IMR-90 (cell line): ENCODE results near the gene SPATA3. TPM values are rescaled to one million over a fixed set of nuclear protein-coding genes. Genes with fewer than 3 reads are reported as not detected.

Experiments
- ATAC-seq: fragments of 200-7000 bp; cut with Tn5 transposase; 2 replicates; pipeline ENCODE4 v1.9.1; 2020; ENCODE audit warnings: low read depth, mild to moderate bottlenecking, moderate library complexity
- BruUV-seq: library from RNA; stranded (reverse); fragments of 400-500 nt; replicated peaks from 2 replicates; lab custom pipeline; 2021; lab: Mats Ljungman, UMichigan
- CTCF ChIA-PET: fragments of 300-600 bp; formaldehyde crosslinking; extraction: SDS; loops from one replicate; lab custom pipeline; 2021; ENCODE audit warnings: antibody characterized with exemption; lab: Yijun Ruan, JAX
- POLR2A ChIA-PET: fragments of 300-600 bp; sonication (Branson Sonifier 250); formaldehyde crosslinking; loops from one replicate; lab custom pipeline; 2022; ENCODE audit warnings: antibody characterized with exemption; ENCODE audit not compliant: unreplicated experiment; lab: Charles Lee
- DNase-seq: peaks from one replicate; pipeline ENCODE4 v3.0.0; 2013
- H2AFZ ChIP-seq: replicated peaks from 2 replicates; pipeline ENCODE3; 2013; ENCODE audit warnings: low read length, mild to moderate bottlenecking; ENCODE audit not compliant: poor library complexity
- H2AK5ac ChIP-seq: 2 replicates; pipeline ENCODE4 v1.6.1; 2013; ENCODE audit warnings: low read depth, low read length, inconsistent platforms
- H2AK9ac ChIP-seq: replicated peaks from 2 replicates; pipeline ENCODE3; 2013; ENCODE audit warnings: mild to moderate bottlenecking, low read depth, low read length, moderate library complexity; ENCODE audit not compliant: poor library complexity
- H2BK120ac ChIP-seq: 2 replicates; pipeline ENCODE4 v1.6.1; 2013; ENCODE audit warnings: low read depth, low read length, inconsistent platforms
- H2BK15ac ChIP-seq: 3 replicates; pipeline ENCODE4 v1.6.1; 2013; ENCODE audit warnings: low read depth, low read length, inconsistent platforms
- H2BK20ac ChIP-seq: 2 replicates; pipeline ENCODE4 v1.6.1; 2013; ENCODE audit warnings: low read depth, mild to moderate bottlenecking, inconsistent platforms, low read length, moderate library complexity
- H2BK5ac ChIP-seq: 2 replicates; pipeline ENCODE4 v1.6.1; 2013; ENCODE audit warnings: mild to moderate bottlenecking, low read depth, low read length, inconsistent platforms; ENCODE audit not compliant: poor library complexity, severe bottlenecking
- H3K14ac ChIP-seq: replicated peaks from 2 replicates; pipeline ENCODE4 v1.6.1; 2013; ENCODE audit warnings: low read depth, low read length, inconsistent platforms
- H3K18ac ChIP-seq: 2 replicates; pipeline ENCODE4 v1.6.1; 2013; ENCODE audit warnings: low read depth, low read length, control low read depth
- H3K23ac ChIP-seq: 2 replicates; pipeline ENCODE4 v1.6.1; 2013; ENCODE audit warnings: low read depth, low read length, inconsistent platforms
- H3K27ac ChIP-seq: 2 replicates; pipeline ENCODE4 v1.5.1; 2013; ENCODE audit warnings: mild to moderate bottlenecking, control low read depth, low read length; ENCODE audit not compliant: insufficient read depth
- H3K27me3 ChIP-seq: 2 replicates; pipeline ENCODE4 v1.6.1; 2013; ENCODE audit warnings: low read length; ENCODE audit not compliant: control insufficient read depth, insufficient read depth
- H3K36me3 ChIP-seq: 2 replicates; pipeline ENCODE4 v1.6.1; 2013; ENCODE audit warnings: low read length, mixed read lengths; ENCODE audit not compliant: control insufficient read depth, insufficient read depth
- H3K4ac ChIP-seq: 2 replicates; pipeline ENCODE4 v1.6.1; 2013; ENCODE audit warnings: low read depth, low read length, inconsistent platforms
- H3K4me1 ChIP-seq: 2 replicates; pipeline ENCODE4 v1.6.1; 2013; ENCODE audit warnings: low read length, mixed read lengths; ENCODE audit not compliant: control insufficient read depth, insufficient read depth
- H3K4me2 ChIP-seq: 2 replicates; pipeline ENCODE4 v1.6.1; 2013; ENCODE audit warnings: low read depth, mild to moderate bottlenecking, control low read depth, low read length, moderate library complexity
- H3K4me3 ChIP-seq: 2 replicates; pipeline ENCODE4 v1.5.1; 2013; ENCODE audit warnings: low read depth, mild to moderate bottlenecking, control low read depth, low read length, moderate library complexity; ENCODE audit not compliant: insufficient read depth
- H3K56ac ChIP-seq: 2 replicates; pipeline ENCODE4 v1.6.1; 2013; ENCODE audit warnings: low read length, inconsistent platforms; ENCODE audit not compliant: insufficient read depth; ENCODE audit errors: extremely low read depth
- H3K79me1 ChIP-seq, 2 experiments: 2 replicates each; pipeline ENCODE4 v1.6.1; 2013; ENCODE audit warnings: low read length in 2 of 2, inconsistent platforms in 1 of 2, low read depth in 1 of 2
- H3K9ac ChIP-seq: 2 replicates; pipeline ENCODE4 v1.6.1; 2013; ENCODE audit warnings: low read depth, low read length, control low read depth
- H3K9me1 ChIP-seq: 2 replicates; pipeline ENCODE4 v1.6.1; 2013; ENCODE audit warnings: low read length, inconsistent platforms; ENCODE audit not compliant: insufficient read depth
- H3K9me3 ChIP-seq: 2 replicates; pipeline ENCODE4 v1.6.1; 2013; ENCODE audit warnings: low read length; ENCODE audit not compliant: control insufficient read depth, insufficient read depth
- H4K20me1 ChIP-seq: 2 replicates; pipeline ENCODE4 v1.6.1; 2013; ENCODE audit warnings: low read length, inconsistent platforms; ENCODE audit not compliant: insufficient read depth
- H4K5ac ChIP-seq: 2 replicates; pipeline ENCODE4 v1.6.1; 2013; ENCODE audit warnings: mild to moderate bottlenecking, low read depth, low read length, control low read depth
- H4K8ac ChIP-seq, 2 experiments: 2 replicates each; pipeline ENCODE4 v1.6.1; 2013; ENCODE audit warnings: low read depth in 2 of 2, low read length in 2 of 2, control low read depth in 1 of 2, inconsistent platforms in 1 of 2
- H4K91ac ChIP-seq: 2 replicates; pipeline ENCODE4 v1.6.1; 2013; ENCODE audit warnings: low read depth, low read length, inconsistent platforms; ENCODE audit not compliant: insufficient read depth
- CHD1 ChIP-seq: IDR thresholded peaks from 2 replicates; pipeline ENCODE4 v1.6.1; 2012; ENCODE audit warnings: low read depth, low read length, improper control_type of control experiment
- WGBS, 2 experiments: methylation state at CpG; one replicate each; pipeline versions ENCODE4 v1.1.5 to v1.1.7; 2013; ENCODE audit warnings: missing lambda C conversion rate in 2 of 2; ENCODE audit not compliant: insufficient read length in 1 of 2; ENCODE audit errors: extremely low coverage in 2 of 2; 5-methylcytosine and 5-hydroxymethylcytosine counted together
- dilution Hi-C: fragments of 300-500 bp; cut with HindIII; formaldehyde crosslinking; loops from one replicate; pipeline ENCODE4 v1.14.3; 2018; ENCODE audit warnings: low sequenced_read_pairs; ENCODE audit not compliant: unreplicated experiment
- in situ Hi-C: fragments of 300-500 bp; cut with MboI; formaldehyde crosslinking; loops from 3 replicates; pipeline ENCODE4 v1.14.3; 2019; ENCODE audit warnings: low sequenced_read_pairs, inconsistent platforms, mixed read lengths
- intact Hi-C: fragments of 100-400 bp; cut with micrococcal nuclease; formaldehyde crosslinking; loops from 2 replicates; pipeline ENCODE4 v1.10.0; 2022
- polyA plus RNA-seq, 3 experiments: library from polyadenylated mRNA; depleted of rRNA; stranded (reverse); fragments of >200 nt; gene quantifications; 2 replicates each; pipeline ENCODE4 v1.2.3, GENCODE V29; 2012; ENCODE audit warnings: low replicate concordance in 1 of 3
- total RNA-seq: library from RNA; depleted of rRNA; stranded (reverse); fragments of >200 nt; gene quantifications from 2 replicates; pipeline ENCODE4 v1.2.3, GENCODE V29; 2012

The SPATA3 gene
- total and polyA plus RNA-seq, 2 of the 4 experiments (the other 2 are of a cell fraction) = not detected

GRCh38 chr2:231009236-231009919 is 13.5 kb downstream of the SPATA3 start:
- no peak overlapping the region for H3K18ac ChIP-seq
- no peak overlapping the region for H3K4ac ChIP-seq
- H4K20me1 ChIP-seq = no peaks in the 10 kb centered on the region
- H3K4me2 ChIP-seq = no peak overlapping the region
- H3K4me1 ChIP-seq = no peaks in the 10 kb centered on the region
- TF ChIP-seq CHD1 = no peak
- no TSS peak for BruUV-seq
- H4K5ac ChIP-seq = no peak overlapping the region
- ATAC-seq (no peak), DNase-seq (no peak)
- H3K36me3 ChIP-seq = no peaks in the 10 kb centered on the region
- H3K4me3 ChIP-seq = no peak overlapping the region
- H3K56ac ChIP-seq = no peak overlapping the region
- H2AFZ ChIP-seq = no peak overlapping the region
- intact Hi-C loops (no loop called here), in situ Hi-C loops (no loop called here), dilution Hi-C loops (no loop called here)
- no peaks in the 10 kb centered on the region for H3K9me1 ChIP-seq
- H3K9me3 ChIP-seq = no peaks in the 10 kb centered on the region
- H2AK5ac ChIP-seq = no peak overlapping the region
- H2BK15ac ChIP-seq = no peak overlapping the region
- POLR2A ChIA-PET = no interaction called here
- H3K23ac ChIP-seq = no peak overlapping the region
- WGBS, 2 experiments = 30% methylated on average over 2 of the region's 14 CpGs; no CpG with 5 or more reads in 1 of the 2 experiments
- H2BK20ac ChIP-seq = no peak overlapping the region
- H2BK120ac ChIP-seq = no peak overlapping the region
- H4K8ac ChIP-seq = no peak overlapping the region
- no peak overlapping the region for H2BK5ac ChIP-seq
- peaks cover 50% of the 10 kb centered on the region for H3K27me3 ChIP-seq
- no peaks in the 10 kb centered on the region for H3K79me1 ChIP-seq
- no peak overlapping the region for H3K14ac ChIP-seq
- H3K9ac ChIP-seq = no peak overlapping the region
- no peak overlapping the region for H4K91ac ChIP-seq
- no peak overlapping the region for H2AK9ac ChIP-seq
- no peak overlapping the region for H3K27ac ChIP-seq
- CTCF ChIA-PET = interaction anchor here (0.8 kb wide), 1 partner anchor 46 kb away, joined by 3 read pairs; no protein-coding TSS in a partner anchor
